ENCODE measurements around the gene MPP3.

DNA sequence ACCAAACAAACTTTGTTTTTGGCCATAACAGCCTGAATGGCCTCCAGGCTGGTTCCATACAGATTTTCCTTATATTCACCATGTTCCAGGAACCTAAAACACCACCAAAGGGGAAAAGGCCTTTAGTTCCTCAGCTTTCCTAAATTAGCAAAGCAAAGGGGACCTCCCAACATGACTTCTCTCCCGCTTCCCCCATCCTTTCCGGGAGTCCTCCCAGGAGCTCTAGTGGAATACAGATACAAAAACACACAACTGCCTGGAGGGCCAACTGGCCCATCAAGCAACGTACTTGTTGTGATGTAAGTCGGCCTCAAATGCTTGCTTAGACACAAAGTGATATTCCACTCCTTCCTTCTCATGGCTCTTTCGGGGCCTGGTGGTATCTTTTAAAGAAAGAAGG is 22.1 kb downstream of the MPP3 start:
- no peak for TF ChIP-seq EZH2phosphoT487 (IDR thresholded peaks at IDR 0.05; ENCODE audit: borderline replicate concordance, low read length)
- TF ChIP-seq, protein P1, sequence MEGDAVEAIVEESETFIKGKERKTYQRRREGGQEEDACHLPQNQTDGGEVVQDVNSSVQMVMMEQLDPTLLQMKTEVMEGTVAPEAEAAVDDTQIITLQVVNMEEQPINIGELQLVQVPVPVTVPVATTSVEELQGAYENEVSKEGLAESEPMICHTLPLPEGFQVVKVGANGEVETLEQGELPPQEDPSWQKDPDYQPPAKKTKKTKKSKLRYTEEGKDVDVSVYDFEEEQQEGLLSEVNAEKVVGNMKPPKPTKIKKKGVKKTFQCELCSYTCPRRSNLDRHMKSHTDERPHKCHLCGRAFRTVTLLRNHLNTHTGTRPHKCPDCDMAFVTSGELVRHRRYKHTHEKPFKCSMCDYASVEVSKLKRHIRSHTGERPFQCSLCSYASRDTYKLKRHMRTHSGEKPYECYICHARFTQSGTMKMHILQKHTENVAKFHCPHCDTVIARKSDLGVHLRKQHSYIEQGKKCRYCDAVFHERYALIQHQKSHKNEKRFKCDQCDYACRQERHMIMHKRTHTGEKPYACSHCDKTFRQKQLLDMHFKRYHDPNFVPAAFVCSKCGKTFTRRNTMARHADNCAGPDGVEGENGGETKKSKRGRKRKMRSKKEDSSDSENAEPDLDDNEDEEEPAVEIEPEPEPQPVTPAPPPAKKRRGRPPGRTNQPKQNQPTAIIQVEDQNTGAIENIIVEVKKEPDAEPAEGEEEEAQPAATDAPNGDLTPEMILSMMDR (IDR thresholded peaks at IDR 0.05; ENCODE audit: low read depth, low read length, poor library complexity, severe bottlenecking) = no peak

Data from DOHH2 (cell line).